ENCODE data around the gene ASB1.
A peak's percentile ranks its signal among the peaks of the same experiment; 100 is the strongest.

The ASB1 gene, protein sequence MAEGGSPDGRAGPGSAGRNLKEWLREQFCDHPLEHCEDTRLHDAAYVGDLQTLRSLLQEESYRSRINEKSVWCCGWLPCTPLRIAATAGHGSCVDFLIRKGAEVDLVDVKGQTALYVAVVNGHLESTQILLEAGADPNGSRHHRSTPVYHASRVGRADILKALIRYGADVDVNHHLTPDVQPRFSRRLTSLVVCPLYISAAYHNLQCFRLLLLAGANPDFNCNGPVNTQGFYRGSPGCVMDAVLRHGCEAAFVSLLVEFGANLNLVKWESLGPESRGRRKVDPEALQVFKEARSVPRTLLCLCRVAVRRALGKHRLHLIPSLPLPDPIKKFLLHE

DNA sequence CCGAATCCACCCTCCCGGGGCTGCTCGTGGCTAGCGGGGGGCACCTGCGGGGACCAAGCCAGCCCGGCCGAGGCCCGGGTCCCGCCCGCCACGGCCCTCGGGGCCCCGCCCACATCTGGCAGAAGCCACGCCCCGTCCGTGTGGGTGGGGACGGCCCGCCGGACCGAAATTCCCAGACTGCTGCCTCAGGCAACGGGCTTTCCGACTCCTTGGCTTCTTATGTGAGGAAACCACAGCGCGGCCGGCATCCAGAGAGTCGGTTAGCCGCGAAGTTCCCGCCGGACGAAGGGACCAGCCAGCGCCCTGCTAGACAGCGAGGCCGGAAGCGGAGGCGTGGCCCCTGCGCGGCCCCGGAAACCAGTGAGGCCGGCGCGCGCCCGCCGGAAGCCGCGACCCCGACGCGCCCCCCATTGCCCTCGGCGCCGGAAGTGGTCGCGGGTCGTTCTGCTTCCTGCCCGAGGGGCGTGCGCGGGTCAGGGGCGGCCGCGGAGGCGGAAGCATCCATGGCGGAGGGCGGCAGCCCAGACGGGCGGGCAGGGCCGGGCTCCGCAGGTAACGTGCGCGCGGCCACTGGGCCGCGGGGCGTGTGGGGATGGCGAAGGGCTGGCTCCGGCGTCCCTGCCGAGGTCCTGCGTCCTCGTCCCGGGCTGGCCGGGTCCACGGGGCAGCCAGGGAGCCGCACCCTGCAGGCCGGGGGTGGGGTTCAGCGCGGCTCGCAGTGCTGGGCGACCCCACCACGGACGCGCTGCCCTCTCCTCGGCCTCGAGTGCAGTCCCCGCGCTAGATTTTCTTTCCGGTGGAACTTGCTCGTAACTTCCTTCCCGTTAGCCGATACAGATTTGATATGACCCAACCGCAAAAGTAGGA, at the start of gene ASB1:
Gene ASB1, plus strand, starts transcription at position 360 of the 867 bp plus-strand sequence. Its CDS starts 144 bp downstream, at position 504.
- peak; percentile 63 for DNase-seq

GRCh38 chr2:238378230-238379095, 48.3 kb upstream of the ASB1 start:
- no peak for DNase-seq

GRCh38 chr2:238379096-238379810, 47.5 kb upstream of the ASB1 start:
- DNase-seq: no peak

DNA sequence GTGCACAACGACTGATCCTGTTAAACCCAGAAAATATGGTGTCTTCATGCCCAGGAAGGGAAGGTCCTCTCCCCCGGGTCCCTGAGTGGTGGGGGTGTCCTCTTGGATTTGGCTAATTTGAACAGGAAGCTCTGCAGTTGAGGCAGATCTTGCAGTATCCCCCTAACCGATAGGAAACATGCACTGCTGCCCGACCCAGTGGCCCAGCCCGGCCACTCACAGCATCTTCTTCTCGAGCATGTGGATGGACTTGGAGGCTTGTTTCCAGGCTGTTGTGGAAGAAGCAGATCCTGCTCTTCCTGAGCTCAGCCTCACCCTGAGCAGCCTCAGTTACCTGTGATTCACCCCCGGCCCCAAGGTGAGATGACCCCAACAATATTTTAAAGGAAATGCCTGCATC, 46.4 kb upstream of the ASB1 start:
- no peak for DNase-seq

DNA sequence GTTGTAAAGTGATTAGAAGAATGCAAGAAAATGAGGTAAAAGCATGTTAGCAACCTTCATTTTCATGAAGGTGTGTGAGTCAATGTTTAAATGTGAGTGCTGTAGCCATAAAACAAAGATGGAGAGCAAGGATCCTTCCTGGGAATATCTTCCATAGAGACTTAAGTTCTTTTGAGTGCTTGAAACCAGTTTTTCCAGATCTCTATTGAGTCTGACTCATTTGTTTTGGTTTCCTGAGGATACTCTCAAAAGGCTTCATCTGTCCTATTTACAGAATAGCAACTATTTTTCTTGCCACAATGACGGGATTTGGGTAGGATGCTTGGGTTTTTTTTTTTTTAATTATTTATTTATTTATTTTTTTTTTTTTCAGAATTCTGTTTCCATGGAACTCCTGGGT, 45.9 kb upstream of the ASB1 start:
- no peak for DNase-seq

DNA sequence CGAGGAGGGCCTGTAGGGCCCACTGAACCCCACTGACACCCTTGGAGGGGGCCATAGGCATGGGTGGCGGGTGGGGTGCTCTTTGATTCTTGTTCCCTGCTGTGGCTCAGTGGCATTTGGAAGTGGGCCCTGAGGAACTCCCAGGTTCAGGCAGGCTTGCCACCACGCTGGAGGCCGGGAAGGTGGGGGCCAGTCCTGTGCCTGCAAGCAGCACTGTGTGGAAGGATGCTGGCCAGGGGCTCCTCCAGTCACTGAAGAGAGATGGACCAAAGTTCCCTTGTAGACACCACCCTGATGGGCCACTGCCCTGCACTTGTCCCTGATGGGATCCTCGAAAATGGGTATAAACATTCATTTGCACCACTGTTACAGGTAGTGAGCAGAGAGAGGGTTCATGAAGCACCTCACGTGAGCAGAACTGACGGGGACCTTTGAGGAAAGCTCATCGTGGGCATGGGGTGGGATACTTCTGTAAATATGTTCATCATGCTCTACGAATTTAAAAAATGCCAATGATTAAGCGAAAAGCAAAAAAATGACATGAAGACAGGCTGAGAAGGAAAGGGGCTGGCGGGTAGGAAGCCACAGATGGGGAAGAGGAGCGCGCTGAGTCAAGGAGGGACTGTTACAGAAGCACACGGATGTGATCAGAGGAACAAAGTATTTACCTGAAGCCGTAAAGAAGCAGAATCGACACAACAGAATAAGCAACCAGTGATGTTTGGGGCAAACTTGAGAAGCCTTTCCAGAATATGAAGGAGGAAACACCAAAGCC, 45.2 kb upstream of the ASB1 start:
- no peak for DNase-seq

- DNase-seq: no peak
Observed at GRCh38 chr2:238382381-238382781, 44.3 kb upstream of the ASB1 start.

DNA sequence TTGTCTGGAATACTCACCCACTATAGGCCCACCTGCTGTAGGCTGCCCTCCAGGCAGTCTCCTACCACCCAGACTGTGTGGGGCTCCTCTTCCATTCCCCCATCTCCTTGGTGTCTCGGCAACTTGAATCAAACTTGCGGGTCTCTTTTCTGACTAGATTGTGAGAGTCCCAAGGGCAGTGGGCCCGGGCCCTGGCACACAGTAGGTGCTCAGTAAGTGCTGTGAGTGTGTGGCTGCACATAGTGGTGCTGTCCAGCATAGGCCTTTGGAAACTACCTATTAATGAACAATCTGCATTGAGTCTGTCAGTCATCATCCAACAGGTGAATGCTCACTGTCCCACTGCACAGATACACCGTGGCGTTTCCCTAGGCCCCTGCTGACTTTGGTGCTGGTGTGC, 43.6 kb upstream of the ASB1 start:
- DNase-seq: no peak

- DNase-seq: no peak
Observed at GRCh38 chr2:238383743-238384380, 42.9 kb upstream of the ASB1 start.

DNA sequence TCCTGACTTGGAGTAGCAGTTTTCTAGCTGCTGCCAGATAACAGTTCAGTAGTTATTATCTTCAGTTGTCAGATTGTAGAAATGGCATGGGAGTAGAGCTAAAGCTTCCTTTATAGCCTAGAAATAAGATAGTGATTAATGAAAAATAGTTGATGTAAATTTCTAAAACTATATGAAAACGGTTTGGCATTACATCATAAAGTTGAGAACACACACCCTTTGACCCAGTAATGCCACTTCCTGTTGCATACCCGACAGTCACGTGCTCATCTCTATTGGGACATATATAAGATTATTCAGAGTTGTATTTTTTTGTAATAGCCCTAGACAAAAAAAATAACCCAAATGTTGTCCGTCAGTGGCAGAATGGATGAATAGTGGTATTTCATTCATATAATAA, 39.4 kb upstream of the ASB1 start:
- no peak for DNase-seq

DNA sequence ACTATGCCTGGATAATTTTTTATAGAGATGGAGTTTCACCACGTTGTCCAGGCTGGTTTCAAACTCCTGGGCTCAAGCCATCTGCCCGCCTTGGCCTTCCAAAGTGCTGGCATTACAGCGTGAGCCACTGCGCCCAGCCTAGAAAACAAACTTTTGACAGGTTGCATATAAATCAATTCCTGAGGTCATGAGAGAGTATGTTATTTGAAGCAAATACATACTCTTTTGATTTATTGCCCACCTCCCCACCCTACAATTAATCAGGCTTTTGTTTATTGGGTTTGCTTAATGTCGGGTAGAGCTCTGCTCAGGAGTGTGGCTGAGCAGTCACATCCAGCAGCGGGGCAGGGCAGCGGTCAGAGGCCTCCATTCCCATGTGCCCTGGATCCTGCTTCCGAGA, 37.9 kb upstream of the ASB1 start:
- DNase-seq: no peak

DNA sequence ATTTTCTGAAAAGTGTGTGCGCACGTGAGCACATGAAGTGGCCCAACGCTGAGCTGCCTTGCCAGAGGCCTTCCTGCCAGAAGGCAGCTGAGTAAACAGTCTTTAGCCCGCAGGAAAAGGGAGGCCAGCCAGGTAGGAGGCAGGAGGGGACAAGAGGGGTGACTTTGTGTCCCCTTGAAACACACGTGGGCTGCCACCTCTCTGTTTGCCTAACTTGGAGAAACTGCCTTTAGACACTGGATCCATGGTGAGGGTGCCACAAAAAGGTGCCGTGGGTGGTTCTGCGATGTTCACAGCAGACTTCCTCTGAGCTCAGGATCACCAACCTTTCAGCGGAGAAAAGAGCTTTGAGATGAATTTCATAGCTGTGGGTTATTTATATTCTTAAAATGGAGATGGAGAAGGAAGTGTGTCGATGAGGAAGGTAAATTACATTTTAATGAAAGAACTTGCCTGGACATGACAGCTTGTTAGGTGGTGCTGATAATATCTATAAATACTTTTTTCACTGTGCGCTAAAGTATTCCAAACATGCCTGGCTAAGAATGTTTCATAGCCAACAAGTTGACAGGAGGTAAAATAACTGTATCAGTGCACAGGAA, 36.6 kb upstream of the ASB1 start:
- DNase-seq: no peak

DNA sequence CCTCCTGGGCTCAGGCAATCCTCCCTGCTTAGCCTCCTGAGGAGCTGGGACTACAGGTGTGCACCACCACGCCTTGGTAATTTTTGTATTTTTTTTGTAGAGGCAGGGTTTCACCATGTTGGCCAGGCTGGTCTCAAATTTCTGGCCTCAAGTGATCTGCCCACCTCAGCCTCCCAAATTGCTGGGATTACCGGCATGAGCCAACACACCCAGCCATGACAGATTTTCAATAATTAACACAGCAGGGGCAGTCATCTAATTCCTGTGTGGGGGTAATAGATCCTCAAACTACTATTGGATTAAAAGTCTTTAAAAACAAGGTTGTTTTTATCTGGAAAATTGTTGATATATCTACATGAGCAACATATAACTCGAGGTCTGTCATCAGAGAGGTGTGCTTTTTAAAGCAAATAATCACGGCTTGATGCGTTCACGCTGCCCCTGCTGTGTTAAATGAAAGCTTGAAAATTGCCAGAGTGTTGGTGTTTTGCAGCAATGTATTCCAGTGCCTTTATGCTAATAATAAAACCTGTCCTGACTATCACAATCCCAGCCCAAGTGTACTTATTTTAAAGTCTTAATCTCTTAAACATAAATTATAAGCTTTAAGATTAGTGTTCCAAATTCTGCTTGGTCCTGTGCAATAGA, 35.6 kb upstream of the ASB1 start:
- no peak for DNase-seq

GRCh38 chr2:238396663-238397062, 30.1 kb upstream of the ASB1 start:
- DNase-seq: no peak

- no peak for DNase-seq
Observed at GRCh38 chr2:238397356-238397755, 29.4 kb upstream of the ASB1 start.

GRCh38 chr2:238398577-238398976, 28.1 kb upstream of the ASB1 start:
- DNase-seq: no peak

GRCh38 chr2:238399094-238399493, 27.6 kb upstream of the ASB1 start:
- DNase-seq: no peak

- no peak for DNase-seq
Observed at GRCh38 chr2:238401551-238401950, 25.2 kb upstream of the ASB1 start.

DNA sequence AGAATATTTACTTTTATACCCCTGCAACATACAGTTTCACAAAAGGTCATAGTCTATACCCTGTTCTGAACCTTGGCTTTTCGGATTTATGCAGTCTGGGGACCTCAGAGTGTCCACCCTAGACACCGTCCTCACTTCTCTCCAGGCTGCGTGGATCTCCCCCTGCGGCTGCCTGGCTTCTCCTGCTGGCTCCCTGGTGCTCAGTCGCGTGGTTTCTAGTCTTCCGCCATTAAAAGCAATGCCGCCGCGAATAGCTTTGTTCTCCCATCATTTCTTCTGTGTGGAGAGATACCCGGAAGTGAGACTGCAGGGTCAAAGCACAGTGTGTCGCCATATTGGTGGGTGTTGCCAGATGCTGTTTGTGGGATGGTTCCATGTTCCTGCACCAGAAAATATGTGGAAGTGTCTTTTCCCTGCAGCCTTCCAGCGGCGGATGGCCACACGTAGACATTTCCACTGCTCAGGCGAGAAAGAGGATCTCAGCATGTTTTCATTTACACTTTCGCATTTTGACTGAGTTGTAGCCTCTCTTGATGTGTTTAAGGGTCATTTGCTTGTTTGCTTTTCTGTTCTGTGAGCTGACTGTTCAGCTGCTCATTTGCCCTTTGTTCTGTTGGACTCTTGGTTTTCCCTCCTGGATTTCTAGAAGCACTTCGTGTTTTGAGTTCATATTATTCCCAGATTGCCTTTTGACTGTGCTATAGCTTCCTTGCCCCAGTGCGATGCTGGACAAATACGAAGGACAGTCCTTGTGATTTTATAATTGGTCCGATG, 22.9 kb upstream of the ASB1 start:
- no peak for DNase-seq
